Gastrocnemius medialis (tissue), 4 donors: ENCODE results near the gene AFP. TPM values are rescaled to one million over a fixed set of nuclear protein-coding genes. Genes with fewer than 3 reads are reported as not detected.

Source experiments
- ATAC-seq, 2 donors: fragments of 150-250 bp; one replicate each; pipeline ENCODE4 v1.9.1; 2016
- DNase-seq, 2 donors: peaks; one replicate each; pipeline ENCODE4 v3.0.0-alpha.2; 2019
- H3K27ac ChIP-seq, 4 donors: fragments of 200-600 bp; sonication (generic); 1 replicate in 1 of 4; 2 replicates in 3 of 4; pipeline ENCODE4 v1.5.1; 2016 to 2018; ENCODE audit warnings: mild to moderate bottlenecking in 2 of 4, moderate library complexity in 1 of 4
- H3K27me3 ChIP-seq, 3 donors: fragments of 200-600 bp; sonication (generic) in 2 of 3; 1 replicate in 1 of 3; 2 replicates in 2 of 3; pipeline versions ENCODE4 v1.5.1 to v1.6.0; 2016 to 2019; ENCODE audit warnings: mild to moderate bottlenecking in 1 of 3, moderate library complexity in 1 of 3
- H3K36me3 ChIP-seq, 2 donors: fragments of 200-600 bp; sonication (generic) in 1 of 2; one replicate each; pipeline ENCODE4 v1.5.1; 2017 to 2018
- H3K4me1 ChIP-seq, 2 donors: fragments of 200-600 bp; sonication (generic) in 1 of 2; one replicate each; pipeline ENCODE4 v1.5.1; 2016 to 2017; ENCODE audit warnings: mild to moderate bottlenecking in 2 of 2
- H3K4me3 ChIP-seq, 4 donors: fragments of 200-600 bp; sonication (generic) in 3 of 4; 1 replicate in 1 of 4; 2 replicates in 3 of 4; pipeline ENCODE4 v1.5.1; 2016 to 2019; ENCODE audit warnings: mild to moderate bottlenecking in 2 of 4
- H3K9me3 ChIP-seq, 3 donors: fragments of 200-600 bp; sonication (generic) in 2 of 3; 1 replicate in 1 of 3; 2 replicates in 2 of 3; pipeline ENCODE4 v1.5.1; 2016 to 2019
- POLR2A ChIP-seq, 2 donors: fragments of 450-650 bp; IDR thresholded peaks; one replicate each; pipeline ENCODE4 v1.6.1; 2017; ENCODE audit warnings: antibody characterized with exemption in 2 of 2, mild to moderate bottlenecking in 2 of 2, moderate library complexity in 2 of 2
- in situ Hi-C, 4 donors: fragments of 200-750 bp; cut with MboI; loops; one replicate each; pipeline versions ENCODE4 v1.15.0 to v1.8.0; 2017; ENCODE audit warnings: low sequenced_read_pairs in 4 of 4
- intact Hi-C: fragments of 100-400 bp; cut with DNase I; formaldehyde crosslinking; loops from one replicate; pipeline ENCODE4 v1.15.1; 2023; ENCODE audit warnings: low total_unique reads
- total RNA-seq, 4 donors: library from RNA; depleted of rRNA; stranded (reverse); fragments of >200 nt; gene quantifications; one replicate each; pipeline versions ENCODE4 v1.1.0 to v1.2.3, GENCODE V29; 2016
- TF ChIP-seq, protein P1 (sequence below), 5 experiments: fragments of 450-650 bp in 3 of 5; fragments of 200-600 bp in 2 of 5; sonication (generic) in 2 of 5; IDR thresholded peaks in 4 of 5; conservative IDR thresholded peaks in 1 of 5; 1 replicate in 4 of 5; 2 replicates in 1 of 5; pipeline ENCODE4 v1.5.1; 2016 to 2019; ENCODE audit warnings: antibody characterized with exemption in 5 of 5, mild to moderate bottlenecking in 3 of 5, moderate library complexity in 3 of 5

AFP gene
- total RNA-seq, 4 donors from 2014 or later = not detected

DNA sequence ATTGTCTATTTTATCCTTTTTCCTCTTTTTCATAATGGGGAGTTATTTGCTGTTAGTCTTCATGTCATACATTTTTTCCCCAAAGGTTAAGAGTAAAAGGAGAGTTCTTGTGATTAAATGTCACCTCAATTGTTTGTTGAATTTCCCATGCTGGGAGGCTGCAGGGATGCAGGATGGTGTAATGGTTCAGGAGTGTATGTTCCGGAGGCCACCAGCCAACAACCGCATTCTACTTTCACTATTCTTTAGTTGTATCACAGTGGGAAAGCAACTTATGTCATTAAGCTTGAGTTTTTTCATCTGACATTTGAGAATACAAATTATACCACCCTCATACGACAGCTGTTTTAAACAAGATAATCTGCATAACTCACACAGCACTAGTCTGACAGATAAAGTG lies 15.4 kb downstream of the AFP start:
- no peak for ATAC-seq
- H3K9me3 ChIP-seq = no peaks in the 10 kb centered on the region
- DNase-seq = no peak
- in situ Hi-C loops = no loop called here
- intact Hi-C loops = no loop called here
- H3K27ac ChIP-seq = no peak overlapping the region
- no peaks in the 10 kb centered on the region for H3K4me1 ChIP-seq
- H3K36me3 ChIP-seq = no peaks in the 10 kb centered on the region
- no peak overlapping the region for H3K4me3 ChIP-seq
- H3K27me3 ChIP-seq = no peaks in the 10 kb centered on the region
- TF ChIP-seq, protein P1, sequence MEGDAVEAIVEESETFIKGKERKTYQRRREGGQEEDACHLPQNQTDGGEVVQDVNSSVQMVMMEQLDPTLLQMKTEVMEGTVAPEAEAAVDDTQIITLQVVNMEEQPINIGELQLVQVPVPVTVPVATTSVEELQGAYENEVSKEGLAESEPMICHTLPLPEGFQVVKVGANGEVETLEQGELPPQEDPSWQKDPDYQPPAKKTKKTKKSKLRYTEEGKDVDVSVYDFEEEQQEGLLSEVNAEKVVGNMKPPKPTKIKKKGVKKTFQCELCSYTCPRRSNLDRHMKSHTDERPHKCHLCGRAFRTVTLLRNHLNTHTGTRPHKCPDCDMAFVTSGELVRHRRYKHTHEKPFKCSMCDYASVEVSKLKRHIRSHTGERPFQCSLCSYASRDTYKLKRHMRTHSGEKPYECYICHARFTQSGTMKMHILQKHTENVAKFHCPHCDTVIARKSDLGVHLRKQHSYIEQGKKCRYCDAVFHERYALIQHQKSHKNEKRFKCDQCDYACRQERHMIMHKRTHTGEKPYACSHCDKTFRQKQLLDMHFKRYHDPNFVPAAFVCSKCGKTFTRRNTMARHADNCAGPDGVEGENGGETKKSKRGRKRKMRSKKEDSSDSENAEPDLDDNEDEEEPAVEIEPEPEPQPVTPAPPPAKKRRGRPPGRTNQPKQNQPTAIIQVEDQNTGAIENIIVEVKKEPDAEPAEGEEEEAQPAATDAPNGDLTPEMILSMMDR (IDR thresholded peaks at IDR 0.05 in 4 of 5, conservative IDR thresholded peaks at IDR 0.05 in 1 of 5) = no peak
- no peak for TF ChIP-seq POLR2A (IDR thresholded peaks at IDR 0.05)

DNA sequence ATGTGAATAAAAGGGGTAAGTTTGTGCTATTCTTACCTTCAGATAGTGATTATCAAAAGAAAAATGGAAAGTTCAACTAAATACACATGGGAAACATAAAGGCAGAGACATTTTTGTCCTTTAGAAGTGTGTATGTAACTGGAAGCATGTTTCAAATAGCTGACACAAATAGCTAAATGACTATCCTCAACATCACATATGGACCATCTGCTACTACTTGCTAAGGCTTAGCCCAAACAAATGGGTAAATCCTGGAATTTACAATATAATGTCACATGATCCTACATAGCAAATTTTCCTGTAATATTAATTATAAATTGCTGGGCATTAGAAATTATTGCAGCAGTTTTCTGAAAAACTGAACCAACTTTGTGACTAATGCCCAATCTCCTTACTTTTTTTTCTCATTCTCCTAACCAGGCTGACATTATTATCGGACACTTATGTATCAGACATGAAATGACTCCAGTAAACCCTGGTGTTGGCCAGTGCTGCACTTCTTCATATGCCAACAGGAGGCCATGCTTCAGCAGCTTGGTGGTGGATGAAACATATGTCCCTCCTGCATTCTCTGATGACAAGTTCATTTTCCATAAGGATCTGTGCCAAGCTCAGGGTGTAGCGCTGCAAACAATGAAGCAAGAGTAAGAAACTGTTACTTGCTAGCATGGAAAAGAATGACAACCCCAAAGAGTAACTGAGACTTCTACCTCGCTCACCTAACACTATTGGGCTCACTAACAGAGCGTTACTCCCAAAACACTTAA lies 16.1 kb downstream of the AFP start:
- TF ChIP-seq POLR2A (IDR thresholded peaks at IDR 0.05) = no peak
- TF ChIP-seq, protein P1 (IDR thresholded peaks at IDR 0.05 in 4 of 5, conservative IDR thresholded peaks at IDR 0.05 in 1 of 5) = no peak
- in situ Hi-C loops (no loop called here), intact Hi-C loops (no loop called here)
- ATAC-seq (no peak), DNase-seq (no peak)
- H3K27ac ChIP-seq = no peak overlapping the region
- H3K4me3 ChIP-seq = no peak overlapping the region
- H3K27me3 ChIP-seq = no peaks in the 10 kb centered on the region
- no peaks in the 10 kb centered on the region for H3K9me3 ChIP-seq
- no peaks in the 10 kb centered on the region for H3K36me3 ChIP-seq
- no peaks in the 10 kb centered on the region for H3K4me1 ChIP-seq

DNA sequence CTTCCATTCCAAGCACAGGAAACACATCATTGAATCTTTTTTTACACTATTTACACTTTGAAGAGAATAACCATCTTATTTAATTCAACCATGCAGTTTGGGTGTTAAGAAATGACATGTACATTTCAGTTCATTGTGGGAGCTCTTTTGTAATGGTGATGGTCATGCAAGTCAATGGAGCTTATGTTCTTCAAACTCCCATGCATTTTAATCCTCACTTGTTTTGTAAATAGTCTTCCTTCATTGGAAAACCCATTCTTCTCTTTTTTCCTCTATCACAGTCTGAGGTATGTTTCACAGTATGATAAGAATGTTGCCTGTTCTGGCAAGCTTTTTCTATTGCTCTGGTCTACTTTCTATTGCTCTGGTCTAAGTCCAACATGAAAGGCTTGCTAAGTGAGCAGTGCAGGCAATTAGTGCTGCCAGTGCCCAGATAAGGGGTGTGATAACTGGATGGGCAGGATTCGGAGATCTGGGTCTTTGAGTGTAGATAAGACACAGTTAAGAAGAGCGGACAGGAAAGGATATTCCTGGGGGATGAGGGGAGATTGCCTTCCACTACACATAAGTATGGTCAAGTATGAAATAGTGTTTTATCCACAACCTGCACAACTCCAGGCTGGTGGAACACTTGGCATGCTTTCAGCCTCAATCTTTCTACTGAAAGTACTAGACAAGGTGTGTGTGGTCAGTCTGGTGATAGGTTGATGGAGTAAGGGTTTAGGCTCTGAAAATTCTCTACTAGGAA lies 17.1 kb downstream of the AFP start:
- intact Hi-C loops (no loop called here), in situ Hi-C loops (no loop called here)
- TF ChIP-seq, protein P1 (IDR thresholded peaks at IDR 0.05 in 4 of 5, conservative IDR thresholded peaks at IDR 0.05 in 1 of 5) = no peak
- TF ChIP-seq POLR2A (IDR thresholded peaks at IDR 0.05) = no peak
- no peak overlapping the region for H3K27ac ChIP-seq
- no peaks in the 10 kb centered on the region for H3K36me3 ChIP-seq
- no peaks in the 10 kb centered on the region for H3K9me3 ChIP-seq
- DNase-seq (no peak), ATAC-seq (no peak)
- H3K27me3 ChIP-seq = no peaks in the 10 kb centered on the region
- no peaks in the 10 kb centered on the region for H3K4me1 ChIP-seq
- H3K4me3 ChIP-seq = no peak overlapping the region

DNA sequence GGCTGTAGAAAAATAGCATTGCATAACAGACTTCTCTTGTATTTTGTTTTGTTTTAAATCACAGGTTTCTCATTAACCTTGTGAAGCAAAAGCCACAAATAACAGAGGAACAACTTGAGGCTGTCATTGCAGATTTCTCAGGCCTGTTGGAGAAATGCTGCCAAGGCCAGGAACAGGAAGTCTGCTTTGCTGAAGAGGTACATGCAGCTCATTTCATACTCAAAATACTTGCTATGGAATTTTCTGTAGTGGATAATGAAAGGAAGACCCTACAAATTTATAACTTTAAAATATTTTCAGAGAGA lies 17.6 kb downstream of the AFP start:
- ATAC-seq (no peak), DNase-seq (no peak)
- H3K4me1 ChIP-seq = no peaks in the 10 kb centered on the region
- no peak overlapping the region for H3K4me3 ChIP-seq
- in situ Hi-C loops = no loop called here
- no peaks in the 10 kb centered on the region for H3K36me3 ChIP-seq
- intact Hi-C loops = no loop called here
- TF ChIP-seq, protein P1 (IDR thresholded peaks at IDR 0.05 in 4 of 5, conservative IDR thresholded peaks at IDR 0.05 in 1 of 5) = no peak
- no peak for TF ChIP-seq POLR2A (IDR thresholded peaks at IDR 0.05)
- no peaks in the 10 kb centered on the region for H3K9me3 ChIP-seq
- no peaks in the 10 kb centered on the region for H3K27me3 ChIP-seq
- no peak overlapping the region for H3K27ac ChIP-seq
